AG04449 (cell line): Measurements from ENCODE around the gene THAP8.

Experiments used
- CTCF ChIA-PET: fragments of 350-600 bp; formaldehyde crosslinking; extraction: SDS; loops from one replicate; lab custom pipeline; 2021; ENCODE audit warnings: antibody characterized with exemption; lab: Yijun Ruan, JAX
- POLR2A ChIA-PET: fragments of 400-600, 350-600 bp; formaldehyde crosslinking; extraction: SDS; loops from one replicate; lab custom pipeline; 2020; ENCODE audit warnings: antibody characterized with exemption, inconsistent platforms; lab: Yijun Ruan, JAX
- DNase-seq: peaks from one replicate; pipeline ENCODE4 v3.0.0-alpha.2; 2010; ENCODE audit warnings: low read depth, low spot score
- H3K4me3 ChIP-seq: 2 replicates; pipeline ENCODE4 v1.5.1; 2011; ENCODE audit warnings: low read depth, mild to moderate bottlenecking, control low read depth, low read length
- TF ChIP-seq, protein P1 (sequence below): IDR thresholded peaks from one replicate; pipeline ENCODE4 v1.5.1; 2011; ENCODE audit warnings: mild to moderate bottlenecking, moderate library complexity, low read length, control low read depth, inconsistent platforms; ENCODE audit not compliant: insufficient read depth; ENCODE audit errors: missing control alignments

THAP8 gene

DNA sequence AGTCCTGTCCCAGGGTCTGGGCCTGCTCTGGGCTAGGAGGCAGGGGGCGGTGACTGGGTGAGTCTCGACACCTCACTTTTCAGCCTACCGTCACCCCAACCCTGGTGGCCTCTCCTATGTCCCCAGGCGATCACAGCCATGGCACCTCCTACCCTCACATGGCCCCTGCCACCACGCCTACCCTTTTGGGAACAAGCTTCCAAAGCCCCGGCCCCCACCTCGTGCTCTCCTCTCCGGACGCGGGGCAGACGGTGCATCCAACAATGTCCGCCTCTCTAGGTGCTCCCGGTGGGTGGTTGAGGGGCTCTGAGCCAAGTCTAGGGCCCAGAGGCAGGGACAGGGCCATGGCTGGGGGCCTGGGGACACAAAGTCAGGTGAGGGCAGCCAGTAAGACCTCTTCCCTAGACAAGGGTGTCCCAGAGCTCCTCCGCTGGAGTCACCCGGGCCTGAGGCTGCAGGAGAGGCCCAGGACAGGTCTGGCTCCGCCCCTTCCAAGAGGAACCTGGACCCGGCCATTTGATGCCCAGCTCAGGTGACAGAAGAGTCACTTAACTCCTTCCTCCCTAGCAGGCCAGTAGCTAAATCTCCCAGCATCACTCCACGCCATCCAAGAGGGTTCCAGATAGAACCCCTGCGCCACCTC, 45.6 kb downstream of the THAP8 start, which contains the start of gene SYNE4:
TSS of gene SYNE4 (minus strand) at position 478 of the 643 bp plus-strand sequence. CDS start at position 346, 132 bp downstream.
- TF ChIP-seq, protein P1, sequence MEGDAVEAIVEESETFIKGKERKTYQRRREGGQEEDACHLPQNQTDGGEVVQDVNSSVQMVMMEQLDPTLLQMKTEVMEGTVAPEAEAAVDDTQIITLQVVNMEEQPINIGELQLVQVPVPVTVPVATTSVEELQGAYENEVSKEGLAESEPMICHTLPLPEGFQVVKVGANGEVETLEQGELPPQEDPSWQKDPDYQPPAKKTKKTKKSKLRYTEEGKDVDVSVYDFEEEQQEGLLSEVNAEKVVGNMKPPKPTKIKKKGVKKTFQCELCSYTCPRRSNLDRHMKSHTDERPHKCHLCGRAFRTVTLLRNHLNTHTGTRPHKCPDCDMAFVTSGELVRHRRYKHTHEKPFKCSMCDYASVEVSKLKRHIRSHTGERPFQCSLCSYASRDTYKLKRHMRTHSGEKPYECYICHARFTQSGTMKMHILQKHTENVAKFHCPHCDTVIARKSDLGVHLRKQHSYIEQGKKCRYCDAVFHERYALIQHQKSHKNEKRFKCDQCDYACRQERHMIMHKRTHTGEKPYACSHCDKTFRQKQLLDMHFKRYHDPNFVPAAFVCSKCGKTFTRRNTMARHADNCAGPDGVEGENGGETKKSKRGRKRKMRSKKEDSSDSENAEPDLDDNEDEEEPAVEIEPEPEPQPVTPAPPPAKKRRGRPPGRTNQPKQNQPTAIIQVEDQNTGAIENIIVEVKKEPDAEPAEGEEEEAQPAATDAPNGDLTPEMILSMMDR, result no peak
- ChIA-PET POLR2A (interaction anchor here (1.2 kb wide), 1 partner anchor 57 kb away, joined by 3 read pairs; no protein-coding TSS in a partner anchor), CTCF (interaction anchor here (1.2 to 1.3 kb wide), 2 partner anchors 12 to 45 kb away, joined by 3 to 4 read pairs; partner anchors contain the start of gene THAP8)
- no peak for DNase-seq
- peak within 1 kb of the TSS; percentile 50 for H3K4me3 ChIP-seq

- POLR2A ChIA-PET, result no interaction called here
- CTCF ChIA-PET, result interaction anchor here (1.8 kb wide), 1 partner anchor 11 kb away, joined by 6 read pairs; no protein-coding TSS in a partner anchor
Measured at GRCh38 chr19:36006955-36007354, 47.1 kb downstream of the THAP8 start.

DNA sequence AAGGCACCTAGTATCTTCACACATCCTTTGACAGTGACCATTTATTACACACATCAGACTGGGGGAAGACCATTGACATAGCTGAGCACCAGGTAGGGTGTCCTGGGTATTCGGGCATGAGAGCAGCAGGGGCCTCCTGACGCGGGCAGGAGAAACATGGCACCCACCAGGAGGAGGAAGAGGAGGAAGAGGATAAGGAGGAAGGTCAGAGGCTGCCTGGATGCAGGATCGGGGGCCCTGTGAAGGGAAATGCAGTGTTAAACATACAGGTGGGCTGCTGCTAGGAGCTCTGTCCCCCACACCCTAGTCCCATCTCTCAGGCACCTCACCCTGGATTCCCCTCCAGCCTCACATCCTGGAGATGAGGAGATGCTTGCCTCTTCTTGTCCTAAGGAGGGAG, 50.8 kb downstream of the THAP8 start:
- CTCF ChIA-PET, result interaction anchor here (0.6 kb wide), 2 partner anchors 11 to 52 kb away, joined by 3 read pairs; partner anchors contain the start of gene ALKBH6
- H3K4me3 ChIP-seq, result no peak overlapping the region
- POLR2A ChIA-PET, result no interaction called here
- DNase-seq, result no peak
- TF ChIP-seq, protein P1, result no peak

More at GRCh38 chr19:36006955-36007354, 47.1 kb downstream of the THAP8 start:
- no peak overlapping the region for H3K4me3 ChIP-seq
- no peak for DNase-seq
- TF ChIP-seq, protein P1, result no peak

- TF ChIP-seq, protein P1, result no peak
- no peak overlapping the region for H3K4me3 ChIP-seq
- no peak for DNase-seq
- CTCF ChIA-PET, result no interaction called here
- POLR2A ChIA-PET, result interaction anchor here (0.6 kb wide), 1 partner anchor 13 kb away, joined by 3 read pairs; the partner anchor contains the start of gene ALKBH6
Measured at GRCh38 chr19:36001605-36002004, 52.5 kb downstream of the THAP8 start.

GRCh38 chr19:35996777-35997176, 57.3 kb downstream of the THAP8 start:
- no peak overlapping the region for H3K4me3 ChIP-seq
- TF ChIP-seq, protein P1, result no peak
- CTCF ChIA-PET, result interaction anchor here (0.8 to 1.6 kb wide), 5 partner anchors 9 to 115 kb away, joined by 3 to 6 read pairs (median 4); partner anchors contain the start of genes SYNE4 and THAP8
- DNase-seq, result no peak
- POLR2A ChIA-PET, result interaction anchor here (0.6 to 1.9 kb wide), 2 partner anchors 17 to 287 kb away, joined by 3 to 4 read pairs; partner anchors contain the start of gene ALKBH6
